GM23338 (cell line): ENCODE measurements around the gene ECT2. TPM values are rescaled to one million over a fixed set of nuclear protein-coding genes. Genes with fewer than 3 reads are reported as not detected.

ENCODE experiments used
- ATAC-seq: fragments of 200-7000 bp; cut with Tn5 transposase; 3 replicates; pipeline ENCODE4 v1.9.1; 2020
- DNase-seq: peaks from one replicate; pipeline ENCODE4 v3.0.0-alpha.2; 2015; ENCODE audit warnings: low spot score
- H2AFZ ChIP-seq: fragments of 200-600 bp; sonication (generic); 2 replicates; pipeline ENCODE4 v1.8.0; 2016; ENCODE audit warnings: antibody characterized with exemption, mild to moderate bottlenecking, moderate library complexity
- H3F3A ChIP-seq: fragments of 200-600 bp; sonication (generic); replicated peaks from 2 replicates; pipeline ENCODE4 v1.8.0; 2017; ENCODE audit warnings: antibody characterized with exemption, mixed run types, low read depth
- H3K27ac ChIP-seq: fragments of 200-600 bp; sonication (generic); 2 replicates; pipeline ENCODE4 v1.6.1; 2016; ENCODE audit warnings: low read depth
- H3K27me3 ChIP-seq: fragments of 200-600 bp; sonication (generic); 2 replicates; pipeline ENCODE4 v1.8.0; 2016; ENCODE audit warnings: mild to moderate bottlenecking, mixed run types, moderate library complexity; ENCODE audit not compliant: insufficient read depth
- H3K36me3 ChIP-seq: fragments of 200-600 bp; sonication (generic); 2 replicates; pipeline ENCODE4 v1.8.0; 2016; ENCODE audit warnings: mild to moderate bottlenecking; ENCODE audit not compliant: insufficient read depth
- H3K4me1 ChIP-seq: fragments of 200-600 bp; sonication (generic); 2 replicates; pipeline ENCODE4 v1.8.0; 2016; ENCODE audit warnings: mild to moderate bottlenecking, moderate library complexity; ENCODE audit not compliant: insufficient read depth
- H3K4me2 ChIP-seq: fragments of 200-600 bp; sonication (generic); 2 replicates; pipeline ENCODE4 v1.7.1; 2017; ENCODE audit warnings: mixed run types
- H3K4me3 ChIP-seq: fragments of 200-600 bp; sonication (generic); 2 replicates; pipeline ENCODE4 v1.6.1; 2016; ENCODE audit warnings: mixed run types
- H3K79me2 ChIP-seq: fragments of 200-600 bp; sonication (generic); replicated peaks from 2 replicates; pipeline ENCODE4 v1.8.0; 2017; ENCODE audit warnings: mild to moderate bottlenecking; ENCODE audit not compliant: insufficient read depth
- H3K9me2 ChIP-seq: fragments of 200-600 bp; sonication (generic); 2 replicates; pipeline ENCODE4 v1.8.0; 2017; ENCODE audit not compliant: insufficient read depth
- H4K20me1 ChIP-seq: fragments of 200-600 bp; sonication (generic); replicated peaks from 2 replicates; pipeline ENCODE4 v1.8.0; 2017; ENCODE audit warnings: mild to moderate bottlenecking; ENCODE audit not compliant: insufficient read depth
- H3K27ac Mint-ChIP-seq: 2 replicates; pipeline ENCODE4 v1.8.0; 2020; ENCODE audit warnings: inconsistent platforms, mild to moderate bottlenecking, moderate library complexity, mixed read lengths
- H3K27me3 Mint-ChIP-seq: 3 replicates; pipeline ENCODE4 v1.8.0; 2022; ENCODE audit warnings: low read depth, mild to moderate bottlenecking, moderate library complexity, mixed read lengths, inconsistent platforms; ENCODE audit not compliant: insufficient read depth, poor library complexity
- H3K36me3 Mint-ChIP-seq: 3 replicates; pipeline ENCODE4 v1.8.0; 2021; ENCODE audit warnings: low read depth, mild to moderate bottlenecking, inconsistent platforms, moderate library complexity, mixed read lengths
- H3K4me1 Mint-ChIP-seq: 3 replicates; pipeline ENCODE4 v1.8.0; 2020; ENCODE audit warnings: mild to moderate bottlenecking, inconsistent platforms, mixed read lengths
- H3K4me3 Mint-ChIP-seq: 3 replicates; pipeline ENCODE4 v1.8.0; 2021; ENCODE audit warnings: moderate library complexity, mild to moderate bottlenecking, inconsistent platforms, mixed read lengths
- H3K9me3 Mint-ChIP-seq: 3 replicates; pipeline ENCODE4 v1.8.0; 2020; ENCODE audit warnings: moderate library complexity, mild to moderate bottlenecking, inconsistent platforms, mixed read lengths
- CREB1 ChIP-seq: fragments of 250-450 bp; sonication (Bioruptor Pico); IDR thresholded peaks from 2 replicates; pipeline ENCODE4 v1.5.0; 2020; ENCODE audit warnings: low read depth, mild to moderate bottlenecking, moderate library complexity
- EZH2 ChIP-seq: fragments of 200-600 bp; sonication (generic); IDR thresholded peaks from one replicate; pipeline ENCODE4 v1.8.0; 2017; ENCODE audit warnings: antibody characterized with exemption, mild to moderate bottlenecking, low read depth; ENCODE audit not compliant: unreplicated experiment
- EZH2phosphoT487 ChIP-seq: fragments of 200-600 bp; sonication (generic); IDR thresholded peaks from one replicate; pipeline ENCODE4 v1.8.1; 2018; ENCODE audit warnings: antibody characterized with exemption; ENCODE audit not compliant: unreplicated experiment
- JUNB ChIP-seq: IDR thresholded peaks from one replicate; pipeline ENCODE4 v1.6.1; 2016; ENCODE audit warnings: antibody characterized with exemption; ENCODE audit not compliant: unreplicated experiment
- NANOG ChIP-seq: IDR thresholded peaks from 2 replicates; pipeline ENCODE4 v1.6.1; 2016; ENCODE audit warnings: antibody characterized with exemption, borderline replicate concordance
- POLR2AphosphoS5 ChIP-seq: IDR thresholded peaks from 2 replicates; pipeline ENCODE4 v1.6.1; 2016; ENCODE audit warnings: antibody characterized with exemption, low read depth
- STAT1 ChIP-seq: IDR thresholded peaks from one replicate; pipeline ENCODE4 v1.6.1; 2016; ENCODE audit warnings: antibody characterized with exemption; ENCODE audit not compliant: unreplicated experiment
- ZNF114 ChIP-seq: fragments of 250-450 bp; sonication (Bioruptor Pico); IDR thresholded peaks from 2 replicates; pipeline ENCODE4 v1.5.0; 2020; ENCODE audit warnings: mild to moderate bottlenecking, moderate library complexity
- ZNF331 ChIP-seq: fragments of 250-450 bp; sonication (Bioruptor Pico); IDR thresholded peaks from 2 replicates; pipeline ENCODE4 v1.5.0; 2020; ENCODE audit warnings: low read depth, mild to moderate bottlenecking, moderate library complexity
- polyA plus RNA-seq: library from polyadenylated mRNA; unstranded; fragments of >200 nt; fragmentation: Nextera tagmentation; extraction: Ambion mirVana; gene quantifications from 2 replicates; pipeline ENCODE4 v1.2.1, GENCODE V29; 2016
- total RNA-seq: library from RNA; depleted of rRNA; stranded (reverse); fragments of >200 nt; shearing (Covaris generic); gene quantifications from 2 replicates; pipeline ENCODE4 v1.2.3, GENCODE V29; 2014
- TF ChIP-seq, protein P1 (sequence below): IDR thresholded peaks from one replicate; pipeline ENCODE4 v1.6.1; 2018; ENCODE audit warnings: antibody characterized with exemption; ENCODE audit not compliant: unreplicated experiment
- TF ChIP-seq, protein P2 (sequence below): fragments of 250-450 bp; sonication (Bioruptor Pico); IDR thresholded peaks from 2 replicates; pipeline ENCODE4 v1.5.0; 2020; ENCODE audit warnings: mild to moderate bottlenecking, moderate library complexity
- TF ChIP-seq, protein P3 (sequence below): IDR thresholded peaks from 2 replicates; pipeline ENCODE4 v1.6.1; 2016; ENCODE audit warnings: antibody characterized with exemption
- TF ChIP-seq, protein P4 (sequence below), 2 experiments: fragments of 200-600 bp in 1 of 2; sonication (generic) in 1 of 2; conservative IDR thresholded peaks; 2 replicates each; pipeline versions ENCODE4 v1.5.1 to v1.6.1; 2016 to 2017; ENCODE audit warnings: antibody characterized with exemption in 2 of 2, low read depth in 2 of 2, mild to moderate bottlenecking in 2 of 2, moderate library complexity in 1 of 2

ECT2 gene
- total and polyA plus RNA-seq, 2 experiments from 2014 or later, result 102 to 111 TPM

DNA sequence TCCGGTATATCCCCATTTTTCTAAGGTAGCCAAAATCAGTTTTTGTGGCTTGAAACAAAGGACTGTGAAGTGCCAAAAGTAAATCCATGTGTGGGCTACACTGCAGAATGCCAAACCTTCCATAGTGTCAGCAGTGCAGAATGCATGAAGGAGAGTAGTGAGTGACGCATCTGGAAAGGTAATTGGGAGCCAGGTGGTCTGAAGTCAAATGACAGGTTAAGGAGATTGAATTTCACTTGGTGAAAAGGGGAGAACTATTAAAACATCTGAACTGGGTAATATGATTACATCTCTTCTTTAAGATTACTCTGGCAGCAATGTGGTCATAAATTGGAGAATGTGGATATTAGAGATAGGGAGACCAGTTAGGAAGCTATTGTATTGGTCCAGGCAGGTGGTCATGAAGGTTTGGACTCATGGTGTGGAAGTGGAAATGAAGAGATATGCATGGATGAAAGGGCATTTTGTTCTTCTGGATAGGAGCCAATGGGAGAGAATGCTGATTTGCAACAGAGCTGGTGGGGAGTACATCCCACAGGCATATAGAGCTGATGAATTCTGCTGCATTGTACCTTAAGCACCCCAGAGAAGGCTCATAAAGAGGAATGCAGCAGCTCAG, 118.2 kb downstream of the ECT2 start:
- Histone ChIP-seq H4K20me1 (no peaks in the 10 kb centered on the region), H3K79me2 (no peaks in the 10 kb centered on the region), H3K4me2 (no peak overlapping the region), H3K4me1 (no peaks in the 10 kb centered on the region), H3K9me2 (peaks cover 7% of the 10 kb centered on the region), H3F3A (no peaks in the 10 kb centered on the region), H3K4me3 (no peak overlapping the region), H2AFZ (no peak overlapping the region), H3K36me3 (no peaks in the 10 kb centered on the region), H3K27me3 (no peaks in the 10 kb centered on the region), H3K27ac (no peak overlapping the region)
- Mint-ChIP-seq H3K4me3 (no peak overlapping the region), H3K4me1 (no peaks in the 10 kb centered on the region), H3K36me3 (peaks cover 10% of the 10 kb centered on the region), H3K27ac (no peak overlapping the region), H3K9me3 (peaks cover 5% of the 10 kb centered on the region; the same call in 2 of the 3 replicates), H3K27me3 (no peaks in the 10 kb centered on the region)
- no peak for TF ChIP-seq ZNF331 (CRISPR knock-in tag)
- TF ChIP-seq CREB1 (CRISPR knock-in tag), result no peak
- no peak for TF ChIP-seq ZNF114 (CRISPR knock-in tag)
- TF ChIP-seq STAT1, result no peak
- TF ChIP-seq, protein P1, sequence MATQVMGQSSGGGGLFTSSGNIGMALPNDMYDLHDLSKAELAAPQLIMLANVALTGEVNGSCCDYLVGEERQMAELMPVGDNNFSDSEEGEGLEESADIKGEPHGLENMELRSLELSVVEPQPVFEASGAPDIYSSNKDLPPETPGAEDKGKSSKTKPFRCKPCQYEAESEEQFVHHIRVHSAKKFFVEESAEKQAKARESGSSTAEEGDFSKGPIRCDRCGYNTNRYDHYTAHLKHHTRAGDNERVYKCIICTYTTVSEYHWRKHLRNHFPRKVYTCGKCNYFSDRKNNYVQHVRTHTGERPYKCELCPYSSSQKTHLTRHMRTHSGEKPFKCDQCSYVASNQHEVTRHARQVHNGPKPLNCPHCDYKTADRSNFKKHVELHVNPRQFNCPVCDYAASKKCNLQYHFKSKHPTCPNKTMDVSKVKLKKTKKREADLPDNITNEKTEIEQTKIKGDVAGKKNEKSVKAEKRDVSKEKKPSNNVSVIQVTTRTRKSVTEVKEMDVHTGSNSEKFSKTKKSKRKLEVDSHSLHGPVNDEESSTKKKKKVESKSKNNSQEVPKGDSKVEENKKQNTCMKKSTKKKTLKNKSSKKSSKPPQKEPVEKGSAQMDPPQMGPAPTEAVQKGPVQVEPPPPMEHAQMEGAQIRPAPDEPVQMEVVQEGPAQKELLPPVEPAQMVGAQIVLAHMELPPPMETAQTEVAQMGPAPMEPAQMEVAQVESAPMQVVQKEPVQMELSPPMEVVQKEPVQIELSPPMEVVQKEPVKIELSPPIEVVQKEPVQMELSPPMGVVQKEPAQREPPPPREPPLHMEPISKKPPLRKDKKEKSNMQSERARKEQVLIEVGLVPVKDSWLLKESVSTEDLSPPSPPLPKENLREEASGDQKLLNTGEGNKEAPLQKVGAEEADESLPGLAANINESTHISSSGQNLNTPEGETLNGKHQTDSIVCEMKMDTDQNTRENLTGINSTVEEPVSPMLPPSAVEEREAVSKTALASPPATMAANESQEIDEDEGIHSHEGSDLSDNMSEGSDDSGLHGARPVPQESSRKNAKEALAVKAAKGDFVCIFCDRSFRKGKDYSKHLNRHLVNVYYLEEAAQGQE, result no peak
- TF ChIP-seq, protein P2, sequence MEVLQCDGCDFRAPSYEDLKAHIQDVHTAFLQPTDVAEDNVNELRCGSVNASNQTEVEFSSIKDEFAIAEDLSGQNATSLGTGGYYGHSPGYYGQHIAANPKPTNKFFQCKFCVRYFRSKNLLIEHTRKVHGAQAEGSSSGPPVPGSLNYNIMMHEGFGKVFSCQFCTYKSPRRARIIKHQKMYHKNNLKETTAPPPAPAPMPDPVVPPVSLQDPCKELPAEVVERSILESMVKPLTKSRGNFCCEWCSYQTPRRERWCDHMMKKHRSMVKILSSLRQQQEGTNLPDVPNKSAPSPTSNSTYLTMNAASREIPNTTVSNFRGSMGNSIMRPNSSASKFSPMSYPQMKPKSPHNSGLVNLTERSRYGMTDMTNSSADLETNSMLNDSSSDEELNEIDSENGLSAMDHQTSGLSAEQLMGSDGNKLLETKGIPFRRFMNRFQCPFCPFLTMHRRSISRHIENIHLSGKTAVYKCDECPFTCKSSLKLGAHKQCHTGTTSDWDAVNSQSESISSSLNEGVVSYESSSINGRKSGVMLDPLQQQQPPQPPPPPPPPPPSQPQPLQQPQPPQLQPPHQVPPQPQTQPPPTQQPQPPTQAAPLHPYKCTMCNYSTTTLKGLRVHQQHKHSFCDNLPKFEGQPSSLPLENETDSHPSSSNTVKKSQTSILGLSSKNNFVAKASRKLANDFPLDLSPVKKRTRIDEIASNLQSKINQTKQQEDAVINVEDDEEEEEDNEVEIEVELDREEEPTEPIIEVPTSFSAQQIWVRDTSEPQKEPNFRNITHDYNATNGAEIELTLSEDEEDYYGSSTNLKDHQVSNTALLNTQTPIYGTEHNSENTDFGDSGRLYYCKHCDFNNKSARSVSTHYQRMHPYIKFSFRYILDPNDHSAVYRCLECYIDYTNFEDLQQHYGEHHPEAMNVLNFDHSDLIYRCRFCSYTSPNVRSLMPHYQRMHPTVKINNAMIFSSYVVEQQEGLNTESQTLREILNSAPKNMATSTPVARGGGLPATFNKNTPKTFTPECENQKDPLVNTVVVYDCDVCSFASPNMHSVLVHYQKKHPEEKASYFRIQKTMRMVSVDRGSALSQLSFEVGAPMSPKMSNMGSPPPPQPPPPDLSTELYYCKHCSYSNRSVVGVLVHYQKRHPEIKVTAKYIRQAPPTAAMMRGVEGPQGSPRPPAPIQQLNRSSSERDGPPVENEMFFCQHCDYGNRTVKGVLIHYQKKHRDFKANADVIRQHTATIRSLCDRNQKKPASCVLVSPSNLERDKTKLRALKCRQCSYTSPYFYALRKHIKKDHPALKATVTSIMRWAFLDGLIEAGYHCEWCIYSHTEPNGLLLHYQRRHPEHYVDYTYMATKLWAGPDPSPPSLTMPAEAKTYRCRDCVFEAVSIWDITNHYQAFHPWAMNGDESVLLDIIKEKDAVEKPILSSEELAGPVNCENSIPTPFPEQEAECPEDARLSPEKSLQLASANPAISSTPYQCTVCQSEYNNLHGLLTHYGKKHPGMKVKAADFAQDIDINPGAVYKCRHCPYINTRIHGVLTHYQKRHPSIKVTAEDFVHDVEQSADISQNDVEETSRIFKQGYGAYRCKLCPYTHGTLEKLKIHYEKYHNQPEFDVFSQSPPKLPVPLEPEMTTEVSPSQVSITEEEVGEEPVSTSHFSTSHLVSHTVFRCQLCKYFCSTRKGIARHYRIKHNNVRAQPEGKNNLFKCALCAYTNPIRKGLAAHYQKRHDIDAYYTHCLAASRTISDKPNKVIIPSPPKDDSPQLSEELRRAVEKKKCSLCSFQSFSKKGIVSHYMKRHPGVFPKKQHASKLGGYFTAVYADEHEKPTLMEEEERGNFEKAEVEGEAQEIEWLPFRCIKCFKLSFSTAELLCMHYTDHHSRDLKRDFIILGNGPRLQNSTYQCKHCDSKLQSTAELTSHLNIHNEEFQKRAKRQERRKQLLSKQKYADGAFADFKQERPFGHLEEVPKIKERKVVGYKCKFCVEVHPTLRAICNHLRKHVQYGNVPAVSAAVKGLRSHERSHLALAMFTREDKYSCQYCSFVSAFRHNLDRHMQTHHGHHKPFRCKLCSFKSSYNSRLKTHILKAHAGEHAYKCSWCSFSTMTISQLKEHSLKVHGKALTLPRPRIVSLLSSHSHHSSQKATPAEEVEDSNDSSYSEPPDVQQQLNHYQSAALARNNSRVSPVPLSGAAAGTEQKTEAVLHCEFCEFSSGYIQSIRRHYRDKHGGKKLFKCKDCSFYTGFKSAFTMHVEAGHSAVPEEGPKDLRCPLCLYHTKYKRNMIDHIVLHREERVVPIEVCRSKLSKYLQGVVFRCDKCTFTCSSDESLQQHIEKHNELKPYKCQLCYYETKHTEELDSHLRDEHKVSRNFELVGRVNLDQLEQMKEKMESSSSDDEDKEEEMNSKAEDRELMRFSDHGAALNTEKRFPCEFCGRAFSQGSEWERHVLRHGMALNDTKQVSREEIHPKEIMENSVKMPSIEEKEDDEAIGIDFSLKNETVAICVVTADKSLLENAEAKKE, result no peak
- no peak for TF ChIP-seq NANOG
- TF ChIP-seq, protein P3, sequence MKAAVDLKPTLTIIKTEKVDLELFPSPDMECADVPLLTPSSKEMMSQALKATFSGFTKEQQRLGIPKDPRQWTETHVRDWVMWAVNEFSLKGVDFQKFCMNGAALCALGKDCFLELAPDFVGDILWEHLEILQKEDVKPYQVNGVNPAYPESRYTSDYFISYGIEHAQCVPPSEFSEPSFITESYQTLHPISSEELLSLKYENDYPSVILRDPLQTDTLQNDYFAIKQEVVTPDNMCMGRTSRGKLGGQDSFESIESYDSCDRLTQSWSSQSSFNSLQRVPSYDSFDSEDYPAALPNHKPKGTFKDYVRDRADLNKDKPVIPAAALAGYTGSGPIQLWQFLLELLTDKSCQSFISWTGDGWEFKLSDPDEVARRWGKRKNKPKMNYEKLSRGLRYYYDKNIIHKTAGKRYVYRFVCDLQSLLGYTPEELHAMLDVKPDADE, result no peak
- TF ChIP-seq JUNB, result no peak
- TF ChIP-seq, protein P4, sequence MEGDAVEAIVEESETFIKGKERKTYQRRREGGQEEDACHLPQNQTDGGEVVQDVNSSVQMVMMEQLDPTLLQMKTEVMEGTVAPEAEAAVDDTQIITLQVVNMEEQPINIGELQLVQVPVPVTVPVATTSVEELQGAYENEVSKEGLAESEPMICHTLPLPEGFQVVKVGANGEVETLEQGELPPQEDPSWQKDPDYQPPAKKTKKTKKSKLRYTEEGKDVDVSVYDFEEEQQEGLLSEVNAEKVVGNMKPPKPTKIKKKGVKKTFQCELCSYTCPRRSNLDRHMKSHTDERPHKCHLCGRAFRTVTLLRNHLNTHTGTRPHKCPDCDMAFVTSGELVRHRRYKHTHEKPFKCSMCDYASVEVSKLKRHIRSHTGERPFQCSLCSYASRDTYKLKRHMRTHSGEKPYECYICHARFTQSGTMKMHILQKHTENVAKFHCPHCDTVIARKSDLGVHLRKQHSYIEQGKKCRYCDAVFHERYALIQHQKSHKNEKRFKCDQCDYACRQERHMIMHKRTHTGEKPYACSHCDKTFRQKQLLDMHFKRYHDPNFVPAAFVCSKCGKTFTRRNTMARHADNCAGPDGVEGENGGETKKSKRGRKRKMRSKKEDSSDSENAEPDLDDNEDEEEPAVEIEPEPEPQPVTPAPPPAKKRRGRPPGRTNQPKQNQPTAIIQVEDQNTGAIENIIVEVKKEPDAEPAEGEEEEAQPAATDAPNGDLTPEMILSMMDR (conservative IDR thresholded peaks at IDR 0.05; ENCODE audit: low read depth in 2 of 2), result no peak
- TF ChIP-seq EZH2, result no peak
- no peak for TF ChIP-seq EZH2phosphoT487
- no peak for TF ChIP-seq POLR2AphosphoS5
- ATAC-seq (no peak), DNase-seq (no peak)
